ENCODE measurements around the gene RPL7L1.

DNA sequence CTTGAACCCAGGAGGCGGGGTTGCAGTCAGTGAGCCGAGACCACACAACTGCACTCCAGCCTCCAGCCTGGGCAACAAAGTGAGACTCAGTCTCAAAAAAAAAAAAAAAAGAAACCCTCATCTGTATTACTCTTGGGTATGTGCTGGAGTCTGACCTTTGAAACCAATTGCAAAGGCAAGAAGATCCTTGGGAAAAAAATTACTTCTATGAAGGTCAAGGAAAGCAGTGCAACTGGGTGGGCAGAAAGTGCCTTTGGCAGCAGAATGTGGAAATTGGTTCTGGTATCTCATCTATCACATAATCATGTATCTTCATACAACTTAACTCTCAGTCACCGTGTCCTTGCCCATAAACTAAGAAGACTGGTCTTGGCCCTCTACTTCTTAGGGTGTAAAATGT lies 7.7 kb upstream of the RPL7L1 start:
- TF ChIP-seq GLIS2 (tag by site-specific recombination; IDR thresholded peaks at IDR 0.05) (no peak), BCL11A (tag by site-specific recombination; IDR thresholded peaks at IDR 0.05; ENCODE audit: low read depth) (no peak), ZNF555 (tag by site-specific recombination; conservative IDR thresholded peaks at IDR 0.05) (no peak), ZNF248 (tag by site-specific recombination; IDR thresholded peaks at IDR 0.05) (no peak), ZNF571 (tag by site-specific recombination; IDR thresholded peaks at IDR 0.05) (no peak), PRDM1 (tag by site-specific recombination; IDR thresholded peaks at IDR 0.05) (no peak), ZFP3 (tag by site-specific recombination; IDR thresholded peaks at IDR 0.05; ENCODE audit: low read depth) (no peak), YY1 (tag by site-specific recombination; IDR thresholded peaks at IDR 0.05) (no peak)
- TF ChIP-seq, protein P1, sequence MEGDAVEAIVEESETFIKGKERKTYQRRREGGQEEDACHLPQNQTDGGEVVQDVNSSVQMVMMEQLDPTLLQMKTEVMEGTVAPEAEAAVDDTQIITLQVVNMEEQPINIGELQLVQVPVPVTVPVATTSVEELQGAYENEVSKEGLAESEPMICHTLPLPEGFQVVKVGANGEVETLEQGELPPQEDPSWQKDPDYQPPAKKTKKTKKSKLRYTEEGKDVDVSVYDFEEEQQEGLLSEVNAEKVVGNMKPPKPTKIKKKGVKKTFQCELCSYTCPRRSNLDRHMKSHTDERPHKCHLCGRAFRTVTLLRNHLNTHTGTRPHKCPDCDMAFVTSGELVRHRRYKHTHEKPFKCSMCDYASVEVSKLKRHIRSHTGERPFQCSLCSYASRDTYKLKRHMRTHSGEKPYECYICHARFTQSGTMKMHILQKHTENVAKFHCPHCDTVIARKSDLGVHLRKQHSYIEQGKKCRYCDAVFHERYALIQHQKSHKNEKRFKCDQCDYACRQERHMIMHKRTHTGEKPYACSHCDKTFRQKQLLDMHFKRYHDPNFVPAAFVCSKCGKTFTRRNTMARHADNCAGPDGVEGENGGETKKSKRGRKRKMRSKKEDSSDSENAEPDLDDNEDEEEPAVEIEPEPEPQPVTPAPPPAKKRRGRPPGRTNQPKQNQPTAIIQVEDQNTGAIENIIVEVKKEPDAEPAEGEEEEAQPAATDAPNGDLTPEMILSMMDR (tag by site-specific recombination; IDR thresholded peaks at IDR 0.05): no peak
- TF ChIP-seq, protein P2, sequence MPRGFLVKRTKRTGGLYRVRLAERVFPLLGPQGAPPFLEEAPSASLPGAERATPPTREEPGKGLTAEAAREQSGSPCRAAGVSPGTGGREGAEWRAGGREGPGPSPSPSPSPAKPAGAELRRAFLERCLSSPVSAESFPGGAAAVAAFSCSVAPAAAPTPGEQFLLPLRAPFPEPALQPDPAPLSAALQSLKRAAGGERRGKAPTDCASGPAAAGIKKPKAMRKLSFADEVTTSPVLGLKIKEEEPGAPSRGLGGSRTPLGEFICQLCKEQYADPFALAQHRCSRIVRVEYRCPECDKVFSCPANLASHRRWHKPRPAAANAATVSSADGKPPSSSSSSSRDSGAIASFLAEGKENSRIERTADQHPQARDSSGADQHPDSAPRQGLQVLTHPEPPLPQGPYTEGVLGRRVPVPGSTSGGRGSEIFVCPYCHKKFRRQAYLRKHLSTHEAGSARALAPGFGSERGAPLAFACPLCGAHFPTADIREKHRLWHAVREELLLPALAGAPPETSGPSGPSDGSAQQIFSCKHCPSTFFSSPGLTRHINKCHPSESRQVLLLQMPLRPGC (tag by site-specific recombination; IDR thresholded peaks at IDR 0.05): no peak
- TF ChIP-seq, protein P3, sequence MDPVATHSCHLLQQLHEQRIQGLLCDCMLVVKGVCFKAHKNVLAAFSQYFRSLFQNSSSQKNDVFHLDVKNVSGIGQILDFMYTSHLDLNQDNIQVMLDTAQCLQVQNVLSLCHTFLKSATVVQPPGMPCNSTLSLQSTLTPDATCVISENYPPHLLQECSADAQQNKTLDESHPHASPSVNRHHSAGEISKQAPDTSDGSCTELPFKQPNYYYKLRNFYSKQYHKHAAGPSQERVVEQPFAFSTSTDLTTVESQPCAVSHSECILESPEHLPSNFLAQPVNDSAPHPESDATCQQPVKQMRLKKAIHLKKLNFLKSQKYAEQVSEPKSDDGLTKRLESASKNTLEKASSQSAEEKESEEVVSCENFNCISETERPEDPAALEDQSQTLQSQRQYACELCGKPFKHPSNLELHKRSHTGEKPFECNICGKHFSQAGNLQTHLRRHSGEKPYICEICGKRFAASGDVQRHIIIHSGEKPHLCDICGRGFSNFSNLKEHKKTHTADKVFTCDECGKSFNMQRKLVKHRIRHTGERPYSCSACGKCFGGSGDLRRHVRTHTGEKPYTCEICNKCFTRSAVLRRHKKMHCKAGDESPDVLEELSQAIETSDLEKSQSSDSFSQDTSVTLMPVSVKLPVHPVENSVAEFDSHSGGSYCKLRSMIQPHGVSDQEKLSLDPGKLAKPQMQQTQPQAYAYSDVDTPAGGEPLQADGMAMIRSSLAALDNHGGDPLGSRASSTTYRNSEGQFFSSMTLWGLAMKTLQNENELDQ (tag by site-specific recombination; IDR thresholded peaks at IDR 0.05; ENCODE audit: low read depth): no peak
